Medulla oblongata (tissue), 1 donor: ENCODE data around the gene PCDHGA2.

ENCODE experiments used
- DNase-seq: peaks from one replicate; pipeline ENCODE4 v3.0.0-alpha.2; 2015; ENCODE audit errors: extremely low spot score

PCDHGA2 gene

GRCh38 chr5:141382469-141383294 is 44.1 kb downstream of the PCDHGA2 start, which contains the start of gene PCDHGA7:
Gene PCDHGA7 (plus strand): TSS chr5:141382742. CDS start chr5:141382900, 158 bp downstream.
- no peak for DNase-seq

- no peak for DNase-seq
Measured at GRCh38 chr5:141383345-141383744, 44.8 kb downstream of the PCDHGA2 start.

GRCh38 chr5:141384471-141385267 is 46.1 kb downstream of the PCDHGA2 start:
- no peak for DNase-seq

GRCh38 chr5:141387557-141388311 is 49.2 kb downstream of the PCDHGA2 start, which contains the start of gene PCDHGB4:
Gene PCDHGB4 (plus strand): TSS chr5:141387698. CDS start chr5:141387885, 187 bp downstream.
- peak; percentile 4 for DNase-seq

GRCh38 chr5:141388661-141389060 is 50.1 kb downstream of the PCDHGA2 start:
- no peak for DNase-seq

GRCh38 chr5:141389153-141390042 is 50.8 kb downstream of the PCDHGA2 start:
- DNase-seq = no peak

- no peak for DNase-seq
Measured at GRCh38 chr5:141392429-141393198, 54.1 kb downstream of the PCDHGA2 start, which contains the start of gene PCDHGA8. Gene PCDHGA8 (plus strand): TSS chr5:141392633. CDS start chr5:141392814, 181 bp downstream.
